H9 (cell line): Measurements from ENCODE around the gene SNX18. TPM values are rescaled to one million over a fixed set of nuclear protein-coding genes. Genes with fewer than 3 reads are reported as not detected.
"Not testable (repeated sequence)": the region's sequence is repeated elsewhere in the genome, so short reads cannot be mapped to it uniquely, and the experiment has no call there.

Experiments
- DNase-seq: peaks from one replicate; pipeline ENCODE4 v3.0.0-alpha.2; 2017
- H2AFZ ChIP-seq: one replicate; pipeline ENCODE4 v1.6.1; 2013; ENCODE audit warnings: mild to moderate bottlenecking, low read length, control low read depth, moderate library complexity
- H2AK5ac ChIP-seq: 2 replicates; pipeline ENCODE4 v1.6.1; 2013; ENCODE audit warnings: low read length, control low read depth, mixed read lengths; ENCODE audit not compliant: insufficient read length
- H2BK120ac ChIP-seq: one replicate; pipeline ENCODE4 v1.6.1; 2013; ENCODE audit warnings: low read depth, mild to moderate bottlenecking, low read length, control low read depth, inconsistent platforms; ENCODE audit not compliant: poor library complexity, severe bottlenecking
- H2BK12ac ChIP-seq: 2 replicates; pipeline ENCODE4 v1.6.1; 2013; ENCODE audit warnings: low read length, control low read depth, mixed read lengths, low read depth; ENCODE audit not compliant: insufficient read length
- H2BK15ac ChIP-seq: 2 replicates; pipeline ENCODE4 v1.6.1; 2013; ENCODE audit warnings: low read depth, low read length, control low read depth
- H2BK20ac ChIP-seq: one replicate; pipeline ENCODE4 v1.6.1; 2013; ENCODE audit warnings: low read depth, mild to moderate bottlenecking, low read length, control low read depth, inconsistent platforms; ENCODE audit not compliant: poor library complexity, severe bottlenecking
- H2BK5ac ChIP-seq: 2 replicates; pipeline ENCODE4 v1.6.1; 2013; ENCODE audit warnings: low read length, control low read depth, mixed read lengths; ENCODE audit not compliant: insufficient read length
- H3K14ac ChIP-seq: 2 replicates; pipeline ENCODE4 v1.6.1; 2013; ENCODE audit warnings: low read length, control low read depth; ENCODE audit not compliant: insufficient read depth
- H3K18ac ChIP-seq: 2 replicates; pipeline ENCODE4 v1.6.1; 2013; ENCODE audit warnings: low read depth, mild to moderate bottlenecking, mixed read lengths, low read length, control low read depth; ENCODE audit not compliant: insufficient read length
- H3K23ac ChIP-seq: 2 replicates; pipeline ENCODE4 v1.6.1; 2013; ENCODE audit warnings: low read length, control low read depth, mixed read lengths, low read depth; ENCODE audit not compliant: insufficient read length
- H3K23me2 ChIP-seq: 2 replicates; pipeline ENCODE4 v1.6.1; 2013; ENCODE audit warnings: low read depth, mild to moderate bottlenecking, mixed read lengths, low read length, control low read depth; ENCODE audit not compliant: insufficient read length, poor library complexity, severe bottlenecking
- H3K27ac ChIP-seq: 2 replicates; pipeline ENCODE4 v1.5.1; 2013; ENCODE audit warnings: low read length, control low read depth, mixed read lengths, low read depth; ENCODE audit not compliant: insufficient read length
- H3K27me3 ChIP-seq: 2 replicates; pipeline ENCODE4 v1.6.1; 2013; ENCODE audit warnings: low read length, control low read depth, inconsistent platforms; ENCODE audit not compliant: insufficient read depth
- H3K4ac ChIP-seq: 2 replicates; pipeline ENCODE4 v1.6.1; 2013; ENCODE audit warnings: low read depth, mild to moderate bottlenecking, control low read depth, inconsistent platforms, low read length, moderate library complexity
- H3K4me1 ChIP-seq: 2 replicates; pipeline ENCODE4 v1.6.1; 2013; ENCODE audit warnings: low read length, control low read depth, inconsistent platforms; ENCODE audit not compliant: insufficient read depth
- H3K4me2 ChIP-seq: 2 replicates; pipeline ENCODE4 v1.6.1; 2013; ENCODE audit warnings: low read length, control low read depth, mixed read lengths; ENCODE audit not compliant: insufficient read length, insufficient read depth
- H3K56ac ChIP-seq: 2 replicates; pipeline ENCODE4 v1.6.1; 2013; ENCODE audit warnings: low read depth, mild to moderate bottlenecking, mixed read lengths, low read length, control low read depth; ENCODE audit not compliant: insufficient read length
- H3K79me1 ChIP-seq: 2 replicates; pipeline ENCODE4 v1.6.1; 2013; ENCODE audit warnings: low read depth, mild to moderate bottlenecking, moderate library complexity, low read length, control low read depth, inconsistent platforms; ENCODE audit not compliant: insufficient read depth, poor library complexity, severe bottlenecking
- H3K79me2 ChIP-seq: 2 replicates; pipeline ENCODE4 v1.6.1; 2013; ENCODE audit warnings: low read length, control low read depth, inconsistent platforms; ENCODE audit not compliant: insufficient read depth
- H3K9ac ChIP-seq: 2 replicates; pipeline ENCODE4 v1.6.1; 2013; ENCODE audit warnings: low read length, control low read depth, mixed read lengths; ENCODE audit not compliant: insufficient read length; ENCODE audit errors: extremely low read depth
- H3K9me3 ChIP-seq: one replicate; pipeline ENCODE4 v1.6.1; 2013; ENCODE audit warnings: low read depth, low read length, inconsistent platforms; ENCODE audit not compliant: control insufficient read depth
- H3T11ph ChIP-seq: one replicate; pipeline ENCODE4 v1.6.1; 2013; ENCODE audit warnings: mild to moderate bottlenecking, low read length, control low read depth, inconsistent platforms
- H4K20me1 ChIP-seq: one replicate; pipeline ENCODE4 v1.6.1; 2013; ENCODE audit not compliant: control insufficient read depth, insufficient read length, insufficient read depth
- H4K5ac ChIP-seq: 2 replicates; pipeline ENCODE4 v1.6.1; 2013; ENCODE audit warnings: low read depth, mild to moderate bottlenecking, mixed read lengths, low read length, control low read depth; ENCODE audit not compliant: insufficient read length
- H4K8ac ChIP-seq: replicated peaks from 2 replicates; pipeline ENCODE4 v1.6.1; 2013; ENCODE audit warnings: low read length, control low read depth, mixed read lengths, low read depth; ENCODE audit not compliant: insufficient read length
- H4K91ac ChIP-seq: 2 replicates; pipeline ENCODE4 v1.6.1; 2013; ENCODE audit warnings: low read depth, mild to moderate bottlenecking, moderate library complexity, mixed read lengths, low read length, control low read depth; ENCODE audit not compliant: insufficient read length
- H3K27ac Mint-ChIP-seq, 3 experiments: 2 replicates in 2 of 3; 3 replicates in 1 of 3; pipeline ENCODE4 v1.8.0; 2020 to 2021; ENCODE audit warnings: mixed read lengths in 3 of 3, mild to moderate bottlenecking in 1 of 3, moderate library complexity in 1 of 3
- H3K27me3 Mint-ChIP-seq: 2 replicates; pipeline ENCODE4 v1.8.0; 2021; ENCODE audit warnings: low read depth, mild to moderate bottlenecking, moderate library complexity, mixed read lengths
- H3K36me3 Mint-ChIP-seq, 3 experiments: 2 replicates in 2 of 3; 3 replicates in 1 of 3; pipeline ENCODE4 v1.8.0; 2020 to 2021; ENCODE audit warnings: low read depth in 3 of 3, mixed read lengths in 3 of 3; ENCODE audit not compliant: insufficient read depth in 1 of 3
- H3K4me1 Mint-ChIP-seq, 2 experiments: 2 replicates each; pipeline ENCODE4 v1.8.0; 2020; ENCODE audit warnings: mixed read lengths in 2 of 2
- H3K4me3 Mint-ChIP-seq, 2 experiments: 2 replicates in 1 of 2; 3 replicates in 1 of 2; pipeline ENCODE4 v1.8.0; 2020 to 2021; ENCODE audit warnings: mild to moderate bottlenecking in 2 of 2, mixed read lengths in 2 of 2, moderate library complexity in 1 of 2
- H3K9me3 Mint-ChIP-seq, 2 experiments: 2 replicates in 1 of 2; 3 replicates in 1 of 2; pipeline ENCODE4 v1.8.0; 2020; ENCODE audit warnings: mild to moderate bottlenecking in 2 of 2, mixed read lengths in 2 of 2, moderate library complexity in 1 of 2
- WGBS: extraction: QIAGEN DNeasy Blood & Tissue Kit; methylation state at CpG from one replicate; pipeline ENCODE4 v1.1.7; 2013; ENCODE audit warnings: missing lambda C conversion rate, low lambda C conversion rate, mixed read lengths; ENCODE audit not compliant: insufficient read length; ENCODE audit errors: extremely low coverage; 5-methylcytosine and 5-hydroxymethylcytosine counted together
- total RNA-seq: library from RNA; stranded (reverse); gene quantifications from 2 replicates; pipeline ENCODE4 v1.2.1, GENCODE V29; 2021

The SNX18 gene
- total RNA-seq, 1 experiment from 2014 or later: 17.2 TPM

GRCh38 chr5:54489648-54489979 is 27.9 kb upstream of the SNX18 start:
- not testable (repeated sequence) for H3K4ac ChIP-seq, H2AFZ ChIP-seq, H3K79me2 ChIP-seq, H2BK120ac ChIP-seq, H2AK5ac ChIP-seq, H3T11ph ChIP-seq, H3K9me3 Mint-ChIP-seq, H3K79me1 ChIP-seq, H3K36me3 Mint-ChIP-seq, H3K4me2 ChIP-seq, H3K23me2 ChIP-seq, H2BK12ac ChIP-seq, H3K4me1 Mint-ChIP-seq, H3K4me3 Mint-ChIP-seq, H4K8ac ChIP-seq, H4K5ac ChIP-seq, H2BK5ac ChIP-seq, H3K27me3 ChIP-seq, H2BK20ac ChIP-seq, H4K20me1 ChIP-seq, H3K4me1 ChIP-seq, DNase-seq, H3K27ac Mint-ChIP-seq, H3K9me3 ChIP-seq, H4K91ac ChIP-seq, H3K14ac ChIP-seq, H3K9ac ChIP-seq, H3K56ac ChIP-seq, H3K27me3 Mint-ChIP-seq, H3K27ac ChIP-seq, H2BK15ac ChIP-seq, H3K23ac ChIP-seq, H3K18ac ChIP-seq
- no CpG with 5 or more reads among the region's 2 CpGs for WGBS
